ENCODE data around the gene SKI.
"Not testable (repeated sequence)": the region's sequence is repeated elsewhere in the genome, so short reads cannot be mapped to it uniquely, and the experiment has no call there.

Gene SKI

DNA sequence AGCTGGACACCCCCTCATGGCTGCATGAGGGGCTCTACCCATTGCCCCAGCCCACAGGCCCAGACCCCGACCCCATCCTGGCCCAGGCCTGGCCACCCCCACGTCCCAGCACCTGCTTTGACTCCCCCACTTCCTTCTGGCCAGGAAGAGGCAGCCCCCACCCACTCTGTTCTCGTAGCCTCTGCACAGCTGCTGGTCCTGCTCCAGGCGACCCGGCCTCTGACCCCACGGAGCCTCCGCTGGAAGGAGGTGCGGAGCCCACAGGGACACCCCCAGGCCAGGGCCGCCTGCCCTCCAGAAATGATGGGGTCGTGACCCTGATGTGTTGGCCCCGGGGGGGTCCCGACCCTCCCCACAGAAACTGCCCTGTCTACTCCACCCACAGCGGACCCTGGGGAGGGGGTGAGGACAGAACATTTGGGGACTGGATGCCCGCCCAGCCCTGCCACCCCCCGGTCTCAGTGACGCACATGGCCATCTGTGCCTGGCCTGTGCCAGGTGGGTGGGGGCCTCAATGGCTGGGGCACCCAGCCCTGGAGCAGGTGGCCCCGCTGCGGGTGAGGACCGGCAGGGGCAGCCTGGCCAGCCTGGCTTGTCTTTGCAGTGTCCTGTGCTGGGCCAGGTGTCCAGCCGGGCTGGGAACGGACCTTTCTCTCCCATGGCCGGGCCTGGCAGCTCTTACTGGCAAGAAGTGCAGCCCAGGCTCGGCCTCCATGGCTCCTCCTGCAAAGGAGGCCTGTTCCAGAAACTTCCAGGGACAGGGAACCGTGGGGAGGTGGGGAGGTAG lies 84.6 kb downstream of the SKI start:
- no peak for DNase-seq

DNA sequence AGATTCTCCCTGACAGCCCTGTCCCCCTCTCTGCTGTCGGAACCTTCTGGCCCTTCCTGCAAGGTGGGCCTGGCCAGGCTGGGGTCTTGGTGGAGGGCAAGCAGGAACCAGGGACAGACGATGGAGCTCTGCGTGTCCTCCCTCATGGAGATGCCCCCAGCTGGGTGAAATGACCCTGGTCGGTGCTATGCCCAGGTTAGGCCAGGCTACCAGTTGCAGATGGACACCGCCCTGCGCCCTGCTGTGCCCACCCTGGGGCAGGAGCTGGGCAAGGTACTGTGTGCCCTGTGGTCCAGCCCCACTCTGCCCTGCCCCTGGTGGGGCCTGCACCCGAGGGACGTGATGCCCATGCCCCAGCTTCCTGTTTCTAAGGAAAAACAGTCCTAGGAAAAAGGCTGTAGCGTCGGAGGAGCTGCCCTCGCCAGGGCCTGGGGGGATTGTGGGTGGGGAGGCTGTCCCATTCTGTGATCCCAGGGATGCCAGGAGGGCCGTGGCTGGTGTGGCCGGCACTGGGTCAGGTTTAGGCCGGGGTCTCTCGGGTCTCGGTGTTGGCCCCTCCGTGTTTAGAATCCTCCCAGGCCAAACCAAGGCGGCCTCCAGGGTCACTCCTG lies 85.6 kb downstream of the SKI start:
- DNase-seq, result no peak

DNA sequence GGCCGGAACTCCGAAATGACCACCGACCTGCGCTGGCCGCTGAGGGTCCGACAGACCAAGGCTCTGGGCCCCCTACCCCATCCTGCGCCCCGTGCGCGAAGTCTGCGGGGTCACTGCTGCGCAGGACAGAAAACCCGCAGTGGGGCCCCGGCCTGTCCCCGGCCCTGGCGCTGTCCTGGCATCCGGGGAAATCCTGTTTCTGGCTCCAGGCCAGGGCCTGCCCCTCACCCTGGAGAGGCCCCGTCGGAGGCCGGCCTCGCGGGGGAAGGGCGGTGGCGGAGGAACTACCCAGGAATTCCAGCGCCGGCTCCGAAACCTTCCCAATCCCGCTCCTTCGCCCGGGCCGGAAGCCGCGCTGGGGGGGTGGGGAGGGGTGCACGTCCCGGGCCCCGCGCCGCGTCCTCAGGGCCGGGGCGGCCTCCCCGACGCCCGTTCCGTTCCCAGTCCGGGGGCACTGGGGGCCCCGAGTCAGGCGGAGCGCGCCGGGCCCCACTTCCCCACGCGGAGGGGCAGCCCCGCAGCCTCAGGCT lies 86.2 kb downstream of the SKI start:
- DNase-seq, result no peak

DNA sequence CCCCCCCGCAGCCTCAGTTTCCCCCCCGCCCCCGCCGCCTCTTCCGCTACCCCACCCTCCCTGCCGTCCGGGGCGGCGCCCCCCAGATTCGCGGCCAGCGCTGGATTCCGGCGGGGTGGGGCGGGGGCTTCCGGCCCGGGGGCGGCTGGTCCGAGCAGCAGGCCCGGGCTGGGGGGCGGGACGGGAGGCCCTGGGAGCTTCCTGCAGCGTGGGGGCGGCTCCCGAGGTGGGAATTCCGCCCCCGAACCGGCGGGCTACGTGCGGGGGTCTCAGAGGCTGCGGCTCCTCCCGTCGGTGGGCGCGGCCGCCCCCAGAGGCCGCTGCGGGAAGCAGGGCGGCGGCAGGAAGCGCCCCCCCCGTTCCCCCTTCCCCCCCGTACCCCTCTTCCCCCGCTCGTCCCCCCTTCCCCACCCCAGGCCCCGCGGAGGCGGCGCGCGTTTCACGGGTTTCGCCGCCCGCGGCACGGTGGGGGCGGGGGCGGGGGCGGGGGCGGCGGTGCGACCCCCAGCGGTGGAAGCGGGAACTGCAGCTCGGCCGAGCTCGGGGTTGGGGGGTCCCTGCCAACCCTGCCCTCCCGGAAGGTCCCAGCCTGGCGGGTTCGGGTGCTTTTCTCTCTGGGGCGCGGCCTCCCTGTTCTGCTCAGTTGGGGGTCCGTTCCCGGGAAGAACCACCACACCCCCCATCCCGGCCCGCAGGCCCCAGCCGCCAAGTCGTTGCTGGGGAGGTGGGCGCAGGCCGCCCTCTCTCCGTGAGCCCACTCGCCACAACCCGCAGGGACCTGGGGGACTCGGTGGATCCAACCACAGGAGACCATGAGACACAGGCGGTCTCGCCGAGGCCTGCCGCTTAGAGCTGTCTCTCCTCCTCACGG lies 86.9 kb downstream of the SKI start:
- peak in 1 of 2 experiments; percentile 7 for DNase-seq

DNA sequence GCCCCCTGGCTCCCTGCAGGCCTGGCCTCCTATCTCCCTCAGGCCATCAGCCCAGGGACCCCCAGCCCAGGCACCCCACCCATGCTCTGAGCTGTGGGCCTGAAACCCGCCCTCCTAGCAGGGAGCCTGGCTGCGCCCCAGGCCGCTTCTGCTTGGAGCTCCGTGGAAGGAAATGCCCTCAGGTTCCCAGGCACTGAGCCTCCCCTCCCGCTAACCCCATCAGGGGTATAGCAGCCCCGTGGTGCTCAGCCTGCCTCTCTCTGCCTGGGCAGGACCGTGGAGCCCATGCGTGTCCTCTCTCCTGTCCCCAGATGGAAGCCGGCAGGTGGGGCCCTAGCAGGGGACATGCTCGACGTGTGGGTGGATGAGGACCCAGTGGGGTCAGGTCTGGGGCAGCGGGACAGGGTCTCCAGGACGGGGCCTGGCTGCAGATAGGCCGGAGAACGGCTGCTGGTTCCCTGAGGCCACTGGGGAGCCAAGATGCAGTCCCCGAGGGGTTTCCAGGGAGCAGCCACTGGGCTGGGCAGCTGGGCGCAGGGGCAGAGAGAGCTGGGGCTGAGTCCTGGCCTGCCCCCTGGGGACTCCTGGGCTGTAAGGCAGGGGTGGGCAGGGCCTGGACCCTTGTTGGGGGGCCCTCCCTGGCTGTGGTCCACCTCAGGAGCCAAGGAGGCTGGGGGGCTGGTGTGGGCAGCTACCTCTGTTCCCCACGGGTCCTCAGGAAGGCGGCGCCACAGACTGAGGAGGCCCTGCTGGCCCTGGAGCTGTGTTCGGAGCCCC lies 87.7 kb downstream of the SKI start:
- no peak for DNase-seq

DNA sequence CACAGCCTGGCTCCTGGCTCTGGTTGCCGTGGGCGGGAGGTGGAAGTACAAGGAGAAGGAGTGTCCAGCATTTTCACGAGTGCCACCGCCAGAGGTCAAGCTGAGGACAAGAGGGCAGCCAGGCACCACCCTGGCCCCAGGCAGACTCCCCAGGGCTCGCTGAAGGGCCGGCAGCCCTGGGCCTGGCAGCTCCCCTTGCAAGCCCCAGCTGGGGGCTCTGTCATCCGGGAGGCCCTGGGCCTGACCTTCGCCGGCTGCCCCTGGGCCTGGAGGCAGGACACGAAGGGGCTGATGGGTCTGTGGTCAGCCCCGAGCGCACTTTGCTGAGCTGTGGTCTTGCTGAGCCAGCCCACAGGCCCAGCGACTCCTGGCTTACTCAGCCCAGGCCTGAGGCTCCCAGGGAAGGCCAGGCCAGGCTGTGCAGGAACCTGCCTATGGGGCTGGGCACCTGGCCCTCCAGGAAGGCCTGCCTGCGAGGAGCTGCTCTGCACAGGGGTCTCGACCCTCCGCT lies 88.4 kb downstream of the SKI start:
- DNase-seq, result no peak

DNA sequence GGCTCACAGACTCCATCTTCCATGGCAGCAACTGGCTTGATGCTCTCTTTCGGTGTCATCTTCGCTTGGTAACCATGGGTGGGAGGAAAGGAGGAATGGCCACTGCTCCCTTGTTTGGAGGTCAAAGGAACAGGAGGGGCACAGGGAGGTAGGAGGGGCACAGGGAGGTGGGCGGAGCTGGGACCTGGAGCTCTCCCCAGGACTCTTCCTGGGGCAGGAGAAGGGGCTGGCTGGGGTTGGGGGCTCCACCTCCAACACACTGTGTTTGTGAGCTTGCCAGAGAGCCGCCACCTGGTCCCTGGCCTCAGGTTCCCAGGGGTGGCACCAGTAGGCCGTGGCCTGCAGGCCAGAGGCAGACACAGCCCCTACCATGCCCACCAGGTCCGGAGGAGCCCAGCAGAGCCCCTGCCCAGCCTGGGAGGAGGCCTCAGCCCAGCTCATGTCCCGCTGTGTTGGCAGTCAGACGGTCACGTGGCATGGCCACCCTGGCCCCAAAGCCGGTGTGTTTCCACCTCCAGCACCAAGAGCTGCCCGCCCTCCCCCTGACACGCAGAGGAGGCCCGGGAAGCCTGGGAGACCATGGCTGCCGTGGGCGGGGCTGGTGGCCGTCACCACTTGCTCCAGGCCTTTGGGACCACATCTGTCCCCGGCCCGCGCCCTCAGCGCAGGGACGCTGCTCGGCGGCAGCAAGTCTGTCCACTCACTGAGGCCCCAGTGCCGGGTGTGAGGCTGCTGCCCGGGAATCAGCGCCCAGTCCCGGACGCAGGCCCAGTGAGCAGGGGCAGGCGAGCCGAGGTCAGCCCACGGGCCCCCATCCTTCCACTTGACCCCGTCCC lies 89.3 kb downstream of the SKI start:
- no peak for DNase-seq

DNA sequence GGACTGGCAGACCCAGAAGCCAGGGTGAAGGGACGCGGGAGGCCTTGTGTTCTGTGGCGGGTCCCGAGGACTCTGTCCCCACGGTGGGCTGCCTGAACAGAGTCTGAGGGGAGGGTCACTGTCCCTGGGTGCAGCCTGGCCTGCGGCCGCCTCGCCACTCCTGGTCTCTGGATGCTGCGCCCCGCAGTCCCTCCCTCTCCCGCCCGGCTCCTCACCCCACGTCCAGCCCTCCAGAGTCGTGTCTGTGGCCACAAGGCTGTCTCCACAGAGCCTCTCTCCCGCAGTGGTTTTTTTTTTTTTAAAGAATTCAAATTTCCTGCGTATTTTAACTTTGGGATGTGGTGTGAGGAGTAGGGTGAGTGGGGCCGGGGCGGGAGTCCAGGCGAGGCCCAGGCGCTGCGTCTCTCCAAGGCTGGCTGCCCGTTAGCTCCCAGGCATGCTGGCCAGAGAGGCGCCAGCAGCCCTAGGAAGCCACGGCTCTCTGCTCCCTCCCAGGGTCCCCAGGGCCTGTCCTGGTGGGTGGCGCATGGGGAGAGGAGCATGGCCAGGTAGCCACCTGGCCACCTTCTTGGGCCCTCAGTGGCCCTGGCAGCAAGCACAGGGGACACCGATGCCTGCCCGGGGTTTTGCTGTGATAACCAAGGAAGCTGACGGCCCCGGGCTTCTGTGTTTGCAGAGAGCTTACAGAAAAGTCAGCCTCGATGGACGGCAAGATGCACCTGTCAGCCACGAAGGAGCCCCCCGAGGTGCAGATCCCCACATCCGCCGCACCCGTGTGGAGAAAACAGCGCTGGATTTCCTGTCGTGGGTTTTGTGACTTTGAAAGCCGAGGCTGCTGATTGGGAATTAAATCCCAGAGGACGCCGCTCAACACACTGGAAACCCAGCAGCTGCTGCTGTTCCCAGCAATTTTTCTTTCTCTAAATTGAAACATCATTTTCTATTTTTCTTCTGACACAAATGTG lies 90.5 kb downstream of the SKI start:
- no peak for DNase-seq

DNA sequence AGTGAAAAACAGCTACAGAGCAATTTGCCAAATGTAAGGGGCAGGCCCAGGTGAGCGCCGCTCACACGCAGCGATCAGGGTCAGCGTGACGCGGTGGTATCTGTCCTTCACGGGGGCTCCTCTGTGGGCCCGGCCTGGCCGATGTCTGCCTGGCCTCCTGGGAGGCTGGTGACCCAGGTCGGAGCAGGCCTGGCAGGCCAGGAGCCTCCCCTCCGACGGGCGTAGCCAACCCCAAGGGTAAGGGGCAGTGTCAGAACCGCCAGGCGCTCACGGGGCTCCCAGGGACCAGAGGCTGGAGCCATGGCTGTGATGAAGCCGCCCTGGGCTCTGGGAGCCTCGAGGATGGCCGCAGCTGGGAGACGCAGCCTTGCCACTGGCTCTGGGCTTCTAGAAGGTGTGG lies 91.2 kb downstream of the SKI start:
- no peak for DNase-seq

DNA sequence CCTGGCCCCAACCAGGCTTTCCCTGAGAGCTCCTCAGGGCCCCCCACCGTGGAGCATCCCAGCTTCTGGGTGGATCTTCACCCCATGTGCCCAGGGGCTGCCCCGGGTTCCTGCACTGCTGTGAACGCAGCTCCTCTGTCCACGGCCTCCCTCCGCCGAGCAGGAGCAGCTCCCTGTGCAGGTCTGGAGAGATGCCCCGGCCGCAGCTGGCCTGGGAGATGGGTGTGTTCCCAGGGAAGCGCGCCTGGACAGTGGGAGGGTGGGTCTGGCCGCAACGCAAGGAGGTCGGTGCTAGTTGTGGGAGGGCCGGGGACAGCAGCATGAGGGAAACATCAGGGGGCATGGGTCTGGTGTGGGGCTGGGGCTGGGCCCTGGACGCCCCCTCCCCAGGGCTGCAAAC lies 91.9 kb downstream of the SKI start:
- DNase-seq, result no peak

DNA sequence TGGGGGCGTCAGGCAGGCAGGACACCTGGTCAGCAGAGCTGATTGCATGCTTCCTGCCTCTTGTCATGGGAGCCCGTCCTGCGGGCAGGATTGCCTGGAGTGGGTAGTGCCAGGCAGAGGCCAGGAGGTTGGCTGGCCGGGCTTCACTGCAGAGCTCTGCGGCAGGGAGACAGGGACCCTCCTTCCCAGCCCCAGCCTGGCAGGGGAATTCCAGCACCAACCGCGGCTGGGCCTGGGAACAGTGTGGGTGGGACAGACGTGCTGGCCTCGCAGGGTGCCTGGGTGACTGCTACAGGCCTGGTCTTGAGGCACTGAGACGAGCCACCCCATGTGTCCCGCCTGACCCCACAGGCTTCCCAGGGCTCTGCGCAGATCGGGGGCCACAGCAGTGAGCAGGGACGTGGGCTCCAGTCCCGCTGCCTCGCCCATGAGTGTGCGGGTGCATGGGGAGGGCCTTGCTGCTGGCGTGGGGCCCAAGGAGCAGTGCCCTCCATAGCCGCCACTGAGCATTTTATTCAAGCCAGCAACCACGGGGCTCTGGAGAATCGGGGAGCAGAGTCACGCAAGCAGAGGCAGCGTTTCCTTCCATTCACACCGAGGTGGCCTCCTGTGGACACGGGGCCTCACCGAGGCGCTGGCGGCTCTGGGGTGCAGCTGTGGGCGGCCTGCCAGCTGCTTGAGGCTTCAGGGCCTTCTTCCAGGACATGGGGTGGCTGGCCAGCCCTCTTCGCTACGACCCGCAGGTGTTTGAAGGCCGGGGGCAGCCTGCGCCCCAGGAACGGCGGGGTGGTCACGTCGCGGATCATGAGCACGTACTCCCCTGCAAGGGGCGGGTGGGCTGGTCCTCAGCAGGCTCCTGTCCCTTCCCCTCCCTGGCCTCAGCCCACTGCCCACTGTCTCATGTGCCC lies 92.9 kb downstream of the SKI start:
- DNase-seq, result no peak

DNA sequence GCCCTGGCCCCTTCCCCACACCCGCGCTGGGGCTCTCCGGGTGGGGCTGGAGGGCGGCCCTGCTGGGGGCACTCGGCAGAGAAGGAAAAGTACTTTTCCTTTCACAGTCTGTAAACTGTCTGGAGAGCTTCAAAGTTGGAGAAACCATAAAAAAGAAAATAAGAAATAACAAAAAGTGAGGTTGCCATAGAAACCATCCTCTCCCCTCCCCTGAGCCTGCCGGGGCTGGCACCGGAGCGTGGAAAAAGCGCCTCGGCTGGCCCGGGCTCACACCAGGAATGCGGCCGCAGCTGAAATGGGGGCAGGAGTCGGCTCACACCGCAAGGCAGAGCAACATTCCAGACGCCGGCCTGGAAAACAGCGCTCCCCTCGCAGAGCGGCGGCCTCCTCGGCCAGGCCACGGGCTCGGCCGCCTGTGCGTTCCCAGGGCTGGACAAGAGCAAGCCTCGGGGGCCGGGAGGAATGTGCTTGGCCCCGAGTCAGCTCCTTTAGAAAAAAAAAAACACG lies 94.0 kb downstream of the SKI start:
- DNase-seq, result no peak

DNA sequence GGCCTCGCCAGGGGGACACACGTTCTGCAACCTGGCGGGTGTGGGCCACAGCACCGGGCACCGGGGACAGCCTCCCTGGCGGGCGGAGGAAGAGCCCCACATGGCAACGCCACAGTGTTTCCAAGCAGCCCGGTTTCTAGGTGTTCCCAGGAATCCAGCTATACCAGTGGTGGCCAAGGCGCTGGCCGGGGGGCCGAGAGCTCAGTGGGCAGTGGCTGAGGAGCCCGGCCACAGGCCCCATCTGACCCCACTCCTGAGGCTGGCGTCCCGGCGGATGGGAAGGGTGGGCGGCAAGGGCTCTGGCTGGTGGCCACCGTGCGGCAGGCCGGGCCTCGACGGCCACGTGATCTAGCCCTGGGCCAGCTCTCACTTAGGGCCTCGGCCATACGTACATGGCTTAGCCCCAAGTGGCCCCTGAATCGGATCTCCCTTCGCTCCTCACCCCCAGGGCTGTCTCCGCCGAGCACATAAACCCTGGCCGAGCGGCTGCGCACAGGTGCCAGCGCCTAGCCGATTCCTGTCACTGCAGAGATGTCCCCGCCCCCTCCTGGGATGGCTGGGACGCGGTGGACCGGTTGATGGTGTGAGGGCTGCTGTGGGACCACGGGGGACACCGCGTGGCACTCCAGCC lies 94.6 kb downstream of the SKI start:
- DNase-seq, result no peak

DNA sequence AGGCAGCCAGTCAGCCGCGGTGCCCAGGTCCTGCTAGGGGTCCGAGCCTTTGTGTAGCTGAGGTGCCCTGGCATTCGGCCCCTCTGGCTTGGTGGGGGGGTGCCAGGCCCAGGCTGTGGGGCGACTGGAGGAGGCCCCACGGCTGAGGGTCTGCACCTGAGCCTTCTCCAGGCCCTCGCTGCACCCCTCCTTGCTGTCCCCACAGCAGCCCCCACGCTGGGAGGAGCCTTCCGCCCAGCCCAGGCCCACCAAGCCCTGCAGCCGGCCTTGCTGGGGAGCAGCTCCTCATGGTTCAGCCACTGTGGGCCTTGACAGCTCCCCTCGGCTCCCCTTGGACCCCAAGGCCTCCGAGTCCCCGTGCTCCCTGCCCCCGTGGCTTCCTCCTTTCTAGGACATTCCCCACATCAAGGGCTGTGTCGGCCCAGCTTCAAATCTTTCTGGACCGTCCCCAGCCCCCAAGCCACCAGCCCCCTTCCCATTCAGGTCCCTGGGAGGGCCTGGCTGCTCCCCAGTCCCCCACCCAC lies 95.4 kb downstream of the SKI start:
- no peak for DNase-seq

DNA sequence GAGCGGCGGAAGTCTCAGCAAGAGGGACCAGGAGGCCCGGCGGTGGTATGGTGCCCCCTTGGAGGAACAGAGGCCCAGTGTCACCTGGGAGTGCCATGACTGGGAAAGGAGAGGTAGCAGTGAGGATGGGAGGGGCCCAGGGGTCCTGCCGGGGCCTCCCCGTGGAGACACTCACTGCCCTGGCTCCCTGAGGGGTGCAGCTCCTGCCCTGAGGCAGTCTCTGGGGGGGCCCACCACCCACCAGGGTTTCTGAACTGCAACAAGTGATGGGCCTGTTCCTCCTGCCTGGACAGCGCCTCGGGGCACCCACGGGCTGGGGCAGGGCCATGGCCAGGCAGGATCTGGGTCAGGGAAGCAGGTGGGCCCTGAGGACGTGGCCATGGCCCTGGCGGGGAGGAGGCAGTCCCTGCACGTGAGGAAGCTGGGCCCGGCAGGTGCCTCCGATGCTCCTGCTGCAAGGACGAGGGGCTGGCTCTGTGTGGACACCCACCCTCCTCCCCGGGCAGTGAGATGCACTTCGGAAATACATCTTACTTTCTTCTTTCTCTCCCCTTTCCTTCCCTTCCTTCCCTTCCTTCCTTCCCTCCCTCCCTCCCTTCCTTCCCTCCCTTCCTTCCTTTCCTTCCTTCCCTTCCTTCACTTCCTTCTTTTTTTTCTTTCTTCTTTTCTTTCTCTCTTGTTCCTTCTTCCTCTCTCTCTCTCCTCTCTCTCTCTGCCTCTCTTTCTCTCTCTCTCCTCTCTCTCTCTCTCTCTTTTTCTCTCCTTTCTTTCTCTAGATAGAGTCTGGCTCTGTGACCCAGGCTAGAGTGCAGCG lies 96.6 kb downstream of the SKI start:
- no peak for DNase-seq

DNA sequence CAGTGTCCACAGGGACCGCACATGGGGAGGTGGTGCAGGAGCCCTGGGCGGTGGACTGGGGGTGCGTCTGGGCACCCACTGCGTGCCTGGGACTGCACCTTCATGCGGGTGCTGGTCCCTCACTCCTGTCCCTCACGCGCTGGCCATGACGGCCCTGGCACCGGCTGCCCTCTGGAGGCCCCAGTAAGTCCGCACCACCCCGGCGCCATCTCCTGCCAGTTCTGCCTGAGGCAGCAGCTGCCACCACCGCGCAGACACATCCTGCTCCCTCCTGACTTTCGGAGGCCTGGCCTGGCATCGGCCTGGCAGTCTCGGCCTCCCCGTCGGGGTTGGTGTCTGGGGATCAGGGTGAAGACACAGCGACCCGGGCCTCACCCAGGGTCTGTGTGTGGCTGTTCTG lies 98.4 kb downstream of the SKI start:
- no peak for DNase-seq

DNA sequence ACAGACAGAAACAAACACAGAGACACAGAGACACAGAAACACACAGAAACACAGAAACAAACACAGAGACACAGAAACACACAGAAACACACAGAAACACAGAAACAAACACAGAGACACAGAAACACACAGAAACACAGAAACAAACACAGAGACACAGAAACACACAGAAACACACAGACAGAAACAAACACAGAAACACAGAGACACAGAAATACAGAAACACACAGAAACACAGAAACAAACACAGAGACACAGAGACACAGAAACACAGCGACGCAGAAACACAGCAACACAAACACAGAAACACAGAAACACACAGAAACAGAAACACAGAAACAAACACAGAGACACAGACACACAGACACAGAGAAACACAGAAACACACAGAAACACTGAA lies 99.0 kb downstream of the SKI start:
- DNase-seq, result not testable (repeated sequence)
